ENCODE results near the gene ARPC1B.

The ARPC1B gene

DNA sequence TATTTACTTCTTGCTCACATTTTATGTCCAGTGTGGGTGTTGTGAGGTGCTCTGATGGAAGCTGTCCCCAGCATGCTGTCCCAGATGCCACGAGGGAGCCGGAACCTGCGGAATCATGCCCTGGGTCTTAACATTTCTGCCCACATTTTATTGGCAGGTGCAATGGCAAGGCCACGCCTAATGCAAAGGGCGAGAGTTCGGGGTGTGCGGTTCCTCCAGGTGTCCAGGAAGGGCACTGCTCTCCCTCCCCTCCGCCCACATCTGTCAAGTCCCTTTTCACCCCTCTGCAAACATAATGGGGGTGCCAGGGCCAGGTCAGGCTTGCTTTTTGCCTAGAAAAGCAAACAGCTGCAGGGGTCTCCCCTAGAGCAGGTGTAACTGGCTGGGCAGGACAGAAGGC, 17.5 kb downstream of the ARPC1B start:
- no peak for DNase-seq

DNA sequence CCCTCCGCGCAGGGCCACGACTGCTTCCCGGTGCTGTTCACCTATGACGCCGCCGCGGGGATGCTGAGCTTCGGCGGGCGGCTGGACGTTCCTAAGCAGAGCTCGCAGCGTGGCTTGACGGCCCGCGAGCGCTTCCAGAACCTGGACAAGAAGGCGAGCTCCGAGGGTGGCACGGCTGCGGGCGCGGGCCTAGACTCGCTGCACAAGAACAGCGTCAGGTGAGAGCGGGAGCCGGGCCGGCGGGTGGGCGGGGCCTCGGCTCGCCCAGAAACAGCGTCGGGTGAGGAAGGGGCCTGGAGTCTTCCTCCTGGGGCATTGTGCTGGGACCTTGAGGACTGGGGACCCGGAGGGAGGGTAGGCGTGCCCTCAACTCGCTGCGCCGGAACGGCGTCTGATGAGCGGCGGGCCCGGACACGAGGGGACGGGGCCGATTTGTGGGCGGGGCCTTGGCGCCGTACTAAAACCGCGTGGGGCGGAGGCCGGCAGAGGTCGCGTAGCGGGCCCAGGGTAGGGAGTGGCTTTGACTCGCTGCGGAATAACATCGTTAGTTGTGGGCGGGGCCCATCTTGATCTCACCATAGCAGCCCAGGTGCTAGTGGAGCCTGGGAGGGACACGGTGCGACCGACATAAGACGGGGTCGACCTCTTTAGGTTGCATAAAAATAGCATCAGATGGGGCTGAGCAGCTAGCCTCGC, 18.3 kb downstream of the ARPC1B start:
- DNase-seq, result peak; percentile 42

DNA sequence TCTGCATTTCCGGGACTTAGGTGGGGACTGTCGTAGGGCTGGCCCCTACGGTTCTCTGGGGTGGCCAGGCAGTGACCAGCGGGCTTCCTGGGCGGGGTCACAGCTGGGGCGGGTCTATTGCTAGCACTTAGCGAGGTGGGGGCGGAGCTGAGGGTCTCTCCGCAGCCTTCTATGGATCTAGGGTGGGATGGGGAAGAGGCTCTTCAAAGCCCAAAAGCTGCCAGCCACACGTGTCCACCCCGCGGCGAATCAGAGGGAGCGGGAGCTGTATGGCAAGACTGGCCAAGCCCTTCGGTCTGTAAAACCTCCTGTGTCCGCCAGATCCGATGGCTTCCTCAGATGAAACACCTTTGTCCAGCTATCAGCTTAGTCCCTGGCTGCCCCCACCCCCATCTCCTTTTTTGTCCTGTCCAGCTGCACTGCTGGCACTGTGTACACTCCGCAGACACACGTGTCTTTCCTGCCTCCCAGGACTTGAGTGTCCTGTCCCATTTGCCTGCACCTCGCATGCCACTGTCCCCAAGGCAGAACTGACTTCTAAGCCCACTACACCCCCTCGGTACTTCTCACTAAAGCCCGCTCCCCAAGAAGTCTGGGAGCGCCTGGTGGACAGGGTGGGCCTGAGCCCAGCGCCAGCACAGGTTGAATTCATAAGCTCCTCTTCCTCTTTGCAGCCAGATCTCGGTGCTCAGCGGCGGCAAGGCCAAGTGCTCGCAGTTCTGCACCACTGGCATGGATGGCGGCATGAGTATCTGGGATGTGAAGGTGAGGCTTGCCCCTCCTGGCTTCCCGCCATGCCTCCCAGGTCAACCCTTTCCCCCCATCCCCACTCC, 19.0 kb downstream of the ARPC1B start:
- DNase-seq, result no peak

DNA sequence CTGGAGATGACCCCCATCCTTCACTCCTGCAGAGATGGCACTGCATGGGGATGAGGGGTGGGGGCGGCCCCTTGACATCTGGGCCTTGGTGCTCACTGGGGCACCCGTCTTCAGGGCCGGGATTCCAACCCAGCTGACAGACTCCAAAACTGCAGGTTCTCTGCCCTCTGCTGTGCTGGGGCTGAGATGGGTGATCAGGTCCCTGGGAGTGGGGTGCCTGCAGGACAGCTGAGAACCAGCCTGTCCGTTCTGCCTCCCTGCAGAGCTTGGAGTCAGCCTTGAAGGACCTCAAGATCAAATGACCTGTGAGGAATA, 19.6 kb downstream of the ARPC1B start:
- DNase-seq, result no peak

GRCh38 chr7:99395616-99396327, 21.2 kb downstream of the ARPC1B start:
- no peak for DNase-seq

- no peak for DNase-seq
These were observed 22.1 kb downstream of the ARPC1B start for GRCh38 chr7:99396418-99397296.

GRCh38 chr7:99397297-99397983, 22.9 kb downstream of the ARPC1B start:
- no peak for DNase-seq

GRCh38 chr7:99398891-99399445, 24.4 kb downstream of the ARPC1B start:
- DNase-seq, result no peak

DNA sequence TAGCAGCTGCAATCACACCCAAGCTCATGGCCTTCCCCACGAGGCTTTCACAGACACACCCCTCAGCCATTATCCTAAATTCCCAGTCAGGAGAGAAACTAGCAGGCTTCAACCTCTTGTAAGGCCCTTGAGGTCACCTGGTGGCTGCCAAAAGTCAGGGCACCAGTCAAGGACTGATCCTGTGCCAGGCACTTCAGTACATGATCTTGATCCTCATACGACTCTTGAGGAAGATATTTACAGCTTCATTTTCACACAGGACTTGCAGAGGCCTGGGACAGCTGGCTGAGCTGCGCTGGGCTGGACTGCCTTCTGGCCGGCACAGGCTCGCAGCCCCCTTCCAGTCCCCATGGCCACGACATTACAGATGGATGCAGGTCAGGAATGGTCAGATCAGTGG, 25.1 kb downstream of the ARPC1B start:
- no peak for DNase-seq

DNA sequence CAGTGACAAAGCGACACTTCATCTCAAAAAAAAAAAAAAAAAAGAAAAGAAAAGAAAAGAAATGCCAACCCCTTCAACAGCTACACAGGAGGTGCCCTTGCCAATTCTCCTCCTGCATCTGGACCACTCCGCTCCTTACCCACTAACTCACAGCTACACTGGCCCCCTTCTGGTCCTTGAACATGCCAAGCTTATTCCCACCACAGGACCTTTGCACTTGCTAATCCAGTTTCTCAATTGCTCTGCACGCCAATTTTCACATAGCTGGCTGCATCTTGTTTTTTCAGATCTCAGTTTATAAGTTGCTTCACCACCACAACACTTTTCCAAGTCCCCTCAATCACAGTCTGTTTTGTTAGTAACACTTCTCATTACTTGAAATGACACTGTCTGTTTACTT, 28.3 kb downstream of the ARPC1B start:
- no peak for DNase-seq

DNA sequence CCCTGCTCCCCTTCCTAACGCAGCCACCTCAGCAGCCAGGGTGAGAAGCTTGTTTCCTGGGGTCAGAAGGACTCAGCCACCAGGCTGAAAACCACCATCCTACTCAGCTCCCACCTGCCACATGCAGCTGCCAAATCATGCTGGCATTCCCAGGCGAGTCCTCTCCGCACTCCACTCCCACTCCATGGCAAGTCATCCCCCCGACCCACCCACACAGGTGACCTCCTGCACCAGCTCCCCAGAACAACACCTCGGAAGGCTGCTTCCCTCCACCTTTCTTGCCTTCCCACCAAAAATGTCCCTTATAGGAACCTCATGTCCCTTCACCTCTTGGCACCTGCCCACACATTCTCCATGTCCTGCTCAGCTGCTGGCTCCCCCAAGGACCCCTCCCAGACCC, 29.2 kb downstream of the ARPC1B start:
- no peak for DNase-seq

- DNase-seq, result no peak
These were observed 29.9 kb downstream of the ARPC1B start for GRCh38 chr7:99404235-99404976.

DNA sequence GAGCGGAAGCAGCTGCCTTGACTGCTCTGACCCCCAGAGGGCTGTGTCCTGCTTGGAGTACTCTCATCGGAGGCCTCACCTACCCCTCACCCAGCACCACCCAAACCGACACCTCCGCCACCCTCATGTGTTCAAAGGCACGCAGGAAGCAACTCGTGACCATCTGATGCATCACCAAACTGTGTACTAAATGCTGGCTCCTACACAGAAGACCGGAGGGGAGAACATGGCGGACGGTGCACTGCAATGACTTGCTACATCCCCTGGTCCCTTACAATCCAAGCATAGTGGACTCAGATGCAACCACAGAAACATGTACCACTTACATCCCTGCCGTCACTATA, 30.4 kb downstream of the ARPC1B start:
- no peak for DNase-seq

DNA sequence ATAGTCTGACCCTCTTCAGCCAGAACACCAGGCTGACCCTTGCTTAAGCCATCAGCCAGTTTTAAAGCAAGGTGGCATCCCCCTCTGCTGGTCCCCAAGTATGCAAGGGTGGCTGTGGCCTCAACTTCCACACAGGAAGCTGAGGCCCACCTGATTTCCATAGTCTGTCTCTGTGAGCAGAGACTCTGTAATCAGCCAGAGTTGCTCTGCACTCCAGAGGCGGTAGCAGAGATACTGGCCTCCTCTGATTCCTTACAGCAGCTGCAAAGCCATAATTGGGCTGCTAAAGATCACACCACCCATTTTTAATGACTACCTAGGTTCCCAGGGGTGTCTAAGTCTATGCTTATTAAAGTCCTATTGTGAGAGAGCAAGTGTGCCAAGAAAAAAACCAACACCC, 32.0 kb downstream of the ARPC1B start:
- no peak for DNase-seq

DNA sequence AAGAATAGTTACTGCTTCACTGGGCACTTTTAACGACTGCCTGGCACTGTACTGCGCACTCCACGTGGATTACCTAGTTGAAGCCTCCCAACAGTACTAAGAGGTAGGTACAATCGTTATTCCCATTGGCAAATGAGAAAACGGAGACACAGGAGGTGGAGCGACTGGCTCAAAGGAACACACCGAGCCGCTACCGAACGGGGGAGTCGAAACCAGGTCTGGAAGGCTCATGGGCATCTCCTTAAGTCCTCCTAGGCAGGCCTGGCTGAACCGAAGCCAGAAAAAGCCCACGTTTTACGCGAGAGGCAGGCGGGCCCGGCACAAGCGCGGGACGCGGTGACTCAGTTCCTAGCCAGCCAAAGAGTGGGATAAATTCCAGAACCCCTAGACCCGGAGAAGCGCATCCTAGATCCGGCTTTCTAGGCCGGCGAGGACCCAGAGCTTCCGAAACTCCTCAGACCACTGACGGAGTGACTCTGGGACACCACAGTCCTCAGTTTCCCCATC, 33.4 kb downstream of the ARPC1B start:
- DNase-seq, result peak; percentile 15

- DNase-seq, result peak; percentile 76
These were observed 34.1 kb downstream of the ARPC1B start, which contains the start of the genes BUD31 and PDAP1 for GRCh38 chr7:99408379-99409191. BUD31 (plus strand) TSS chr7:99408969; CDS start chr7:99411093, 2,124 bp downstream. PDAP1 (minus strand) TSS chr7:99408597; CDS start chr7:99408548, 49 bp downstream.

GRCh38 chr7:99409192-99409572, 34.7 kb downstream of the ARPC1B start:
- no peak for DNase-seq

- DNase-seq, result no peak
These were observed 35.3 kb downstream of the ARPC1B start for GRCh38 chr7:99409806-99410205.

DNA sequence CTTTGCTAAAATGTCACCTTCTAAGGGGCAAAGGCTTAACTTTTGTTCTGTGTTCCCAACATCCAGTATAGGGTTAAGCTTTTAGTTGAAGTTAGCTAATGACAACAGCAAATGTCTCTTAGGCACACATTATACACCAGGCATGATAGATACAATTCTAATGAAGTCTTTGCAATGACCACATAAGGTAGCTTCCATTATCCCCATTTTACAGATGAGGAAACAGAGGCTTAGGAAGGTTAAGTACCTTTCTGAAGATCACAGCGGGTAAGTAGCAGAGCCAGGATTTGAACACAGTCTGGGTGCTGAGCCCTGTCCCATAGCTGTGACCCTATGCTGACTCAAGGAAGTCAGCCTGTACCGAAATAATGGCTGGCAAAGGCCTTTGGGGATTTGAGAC, 36.1 kb downstream of the ARPC1B start:
- DNase-seq, result no peak

DNA sequence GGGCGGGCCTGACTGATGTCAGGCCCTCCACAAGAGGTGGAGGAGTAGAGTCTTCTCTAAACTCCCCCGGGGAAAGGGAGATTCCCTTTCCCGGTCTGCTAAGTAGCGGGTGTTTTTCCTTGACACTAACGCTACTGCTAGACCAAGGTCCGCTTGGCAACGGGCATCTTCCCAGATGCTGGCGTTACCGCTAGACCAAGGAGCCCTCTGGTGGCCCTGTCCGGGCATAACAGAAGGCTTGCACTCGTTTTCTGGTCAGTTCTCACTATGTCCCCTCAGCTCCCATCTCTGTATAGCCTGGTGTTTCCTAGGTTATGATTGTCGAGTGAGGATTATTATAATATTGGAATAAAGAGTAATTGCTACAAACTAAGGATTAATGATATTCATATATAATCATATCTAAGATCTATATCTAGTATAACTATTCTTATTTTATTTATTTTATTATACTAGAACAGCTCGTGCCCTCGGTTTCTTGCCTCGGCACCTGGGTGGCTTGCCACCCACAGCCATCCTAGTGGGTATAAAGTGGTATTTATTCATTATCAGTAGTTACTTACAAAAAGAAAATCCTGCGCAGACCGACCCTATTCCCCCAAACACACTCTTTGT, 41.1 kb downstream of the ARPC1B start:
- DNase-seq, result peak; percentile 25
